Neural progenitor cell (in vitro differentiated cells): Measurements from ENCODE around the gene KLK1. TPM values are rescaled to one million over a fixed set of nuclear protein-coding genes. Genes with fewer than 3 reads are reported as not detected.

Experiments used
- DNase-seq: peaks from one replicate; pipeline ENCODE4 v3.0.0-alpha.2; 2016; ENCODE audit warnings: low spot score
- H2AFZ ChIP-seq: fragments of 200-600 bp; sonication (generic); replicated peaks from 2 replicates; pipeline ENCODE4 v1.6.1; 2016; ENCODE audit warnings: antibody characterized with exemption
- H3F3A ChIP-seq: fragments of 200-600 bp; sonication (generic); 2 replicates; pipeline ENCODE4 v1.6.1; 2016; ENCODE audit warnings: antibody characterized with exemption, low read depth
- H3K27ac ChIP-seq: fragments of 200-600 bp; sonication (generic); 2 replicates; pipeline ENCODE4 v1.5.1; 2016; ENCODE audit warnings: mild to moderate bottlenecking
- H3K27me3 ChIP-seq: fragments of 200-600 bp; sonication (generic); 2 replicates; pipeline ENCODE4 v1.6.1; 2016; ENCODE audit warnings: mild to moderate bottlenecking, moderate library complexity
- H3K36me3 ChIP-seq: fragments of 200-600 bp; sonication (generic); 2 replicates; pipeline ENCODE4 v1.5.1; 2016
- H3K4me1 ChIP-seq: fragments of 200-600 bp; sonication (generic); 2 replicates; pipeline ENCODE4 v1.6.1; 2016; ENCODE audit warnings: mixed run types
- H3K4me2 ChIP-seq: fragments of 200-600 bp; sonication (generic); 2 replicates; pipeline ENCODE4 v1.6.1; 2016
- H3K4me3 ChIP-seq: fragments of 200-600 bp; sonication (generic); 2 replicates; pipeline ENCODE4 v1.5.1; 2016
- H3K79me2 ChIP-seq: fragments of 200-600 bp; sonication (generic); 2 replicates; pipeline ENCODE4 v1.6.1; 2016; ENCODE audit warnings: low read depth
- H3K9ac ChIP-seq: fragments of 200-600 bp; sonication (generic); 2 replicates; pipeline ENCODE4 v1.6.1; 2016
- H3K9me3 ChIP-seq: fragments of 200-600 bp; sonication (generic); 2 replicates; pipeline ENCODE4 v1.5.1; 2016; ENCODE audit warnings: low read depth
- H4K20me1 ChIP-seq: fragments of 200-600 bp; sonication (generic); 2 replicates; pipeline ENCODE4 v1.6.1; 2016; ENCODE audit warnings: low read depth
- H3K27ac Mint-ChIP-seq: 3 replicates; pipeline ENCODE4 v1.8.0; 2021; ENCODE audit warnings: mixed read lengths
- H3K27me3 Mint-ChIP-seq: 2 replicates; pipeline ENCODE4 v1.8.0; 2022; ENCODE audit warnings: low read depth, mild to moderate bottlenecking, inconsistent platforms, moderate library complexity, mixed read lengths; ENCODE audit not compliant: insufficient read depth
- H3K36me3 Mint-ChIP-seq: 3 replicates; pipeline ENCODE4 v1.8.0; 2021; ENCODE audit warnings: mixed read lengths
- H3K4me1 Mint-ChIP-seq: 3 replicates; pipeline ENCODE4 v1.8.0; 2021; ENCODE audit warnings: mixed read lengths
- H3K4me3 Mint-ChIP-seq: 3 replicates; pipeline ENCODE4 v1.8.0; 2021; ENCODE audit warnings: mild to moderate bottlenecking, moderate library complexity, mixed read lengths
- H3K9me3 Mint-ChIP-seq: 3 replicates; pipeline ENCODE4 v1.8.0; 2020; ENCODE audit warnings: mixed read lengths
- EZH2 ChIP-seq: fragments of 200-600 bp; sonication (generic); IDR thresholded peaks from 2 replicates; pipeline ENCODE4 v1.6.1; 2017; ENCODE audit warnings: antibody characterized with exemption, mild to moderate bottlenecking, moderate library complexity
- EZH2phosphoT487 ChIP-seq: fragments of 200-600 bp; sonication (generic); IDR thresholded peaks from 2 replicates; pipeline ENCODE4 v1.6.1; 2017; ENCODE audit warnings: antibody characterized with exemption
- total RNA-seq: library from RNA; depleted of rRNA; stranded (reverse); fragments of >200 nt; gene quantifications from 2 replicates; pipeline ENCODE4 v1.2.3, GENCODE V29; 2015; ENCODE audit warnings: low replicate concordance
- TF ChIP-seq, protein P1 (sequence below): fragments of 200-600 bp; sonication (generic); IDR thresholded peaks from 2 replicates; pipeline ENCODE4 v1.5.1; 2017; ENCODE audit warnings: antibody characterized with exemption, mild to moderate bottlenecking

The KLK1 gene
- total RNA-seq, 1 donor from 2014 or later, result not detected

DNA sequence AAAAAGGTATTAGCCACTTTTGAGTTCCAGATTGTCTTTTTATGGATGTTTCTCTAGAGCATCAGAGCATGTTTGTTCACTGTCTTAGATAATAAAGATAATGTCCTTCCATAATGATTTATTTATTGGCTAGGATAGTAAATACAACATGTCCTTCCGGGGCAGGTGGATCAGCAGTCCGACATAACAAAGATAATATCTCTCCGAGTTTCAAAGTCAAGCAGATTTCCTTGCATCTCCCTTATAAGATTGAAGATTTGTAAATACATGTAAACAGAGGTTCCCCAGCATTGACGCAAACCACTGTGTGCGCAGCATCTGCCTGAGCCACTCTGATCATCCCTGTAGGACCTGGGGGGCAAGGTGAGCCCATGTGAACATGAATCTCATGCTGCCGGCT is 18.5 kb upstream of the KLK1 start:
- H3K36me3 Mint-ChIP-seq, result no peaks in the 10 kb centered on the region

DNA sequence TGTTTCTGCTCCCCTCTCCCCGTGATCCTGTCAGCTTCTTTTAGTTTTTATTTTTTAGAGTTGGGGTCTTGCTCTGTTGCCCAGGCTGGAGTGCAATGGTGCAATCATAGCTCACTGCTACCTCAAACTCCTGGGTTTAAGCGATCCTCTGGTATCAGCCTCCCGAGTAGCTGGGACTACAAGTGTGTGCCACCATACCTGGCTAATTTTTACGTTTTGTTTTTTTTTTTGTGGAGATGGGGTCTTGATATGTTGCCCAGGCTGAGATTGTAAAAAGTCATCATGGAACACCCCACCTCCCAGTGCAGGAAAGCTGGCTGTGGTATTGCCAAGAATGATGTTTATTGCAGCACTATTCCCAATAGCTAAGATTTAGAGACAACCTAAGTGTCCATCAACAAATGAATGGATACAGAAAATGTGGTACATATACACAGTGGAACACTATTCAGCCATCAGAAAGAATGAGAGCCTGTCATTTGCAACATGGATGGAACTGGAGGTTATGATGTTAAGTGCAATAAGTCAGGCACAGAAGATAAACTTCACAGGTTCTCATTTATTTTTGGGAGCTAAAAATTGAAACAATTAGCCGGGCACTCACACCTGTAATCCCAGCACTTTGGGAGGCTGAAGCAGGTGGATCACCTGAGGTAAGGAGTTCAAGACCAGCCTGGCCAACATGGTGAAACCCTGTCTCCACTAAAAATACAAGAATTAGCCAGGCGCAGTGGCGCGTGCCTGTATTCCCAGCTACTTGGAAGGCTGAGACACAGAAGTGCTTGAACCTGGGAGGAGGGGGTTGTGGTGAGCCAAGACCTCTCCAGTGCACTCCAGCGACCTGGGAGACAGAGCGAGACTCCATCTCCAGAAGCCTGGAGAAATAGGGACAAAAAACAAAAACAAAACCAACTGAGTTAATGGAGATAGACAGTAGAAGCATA is 16.4 kb upstream of the KLK1 start:
- peaks cover 93% of the 10 kb centered on the region for H3K27me3 ChIP-seq
- H3K4me2 ChIP-seq, result no peak overlapping the region
- H4K20me1 ChIP-seq, result no peaks in the 10 kb centered on the region
- no peaks in the 10 kb centered on the region for H3K79me2 ChIP-seq
- H3K4me1 ChIP-seq, result no peaks in the 10 kb centered on the region
- TF ChIP-seq EZH2, result no peak
- TF ChIP-seq, protein P1, sequence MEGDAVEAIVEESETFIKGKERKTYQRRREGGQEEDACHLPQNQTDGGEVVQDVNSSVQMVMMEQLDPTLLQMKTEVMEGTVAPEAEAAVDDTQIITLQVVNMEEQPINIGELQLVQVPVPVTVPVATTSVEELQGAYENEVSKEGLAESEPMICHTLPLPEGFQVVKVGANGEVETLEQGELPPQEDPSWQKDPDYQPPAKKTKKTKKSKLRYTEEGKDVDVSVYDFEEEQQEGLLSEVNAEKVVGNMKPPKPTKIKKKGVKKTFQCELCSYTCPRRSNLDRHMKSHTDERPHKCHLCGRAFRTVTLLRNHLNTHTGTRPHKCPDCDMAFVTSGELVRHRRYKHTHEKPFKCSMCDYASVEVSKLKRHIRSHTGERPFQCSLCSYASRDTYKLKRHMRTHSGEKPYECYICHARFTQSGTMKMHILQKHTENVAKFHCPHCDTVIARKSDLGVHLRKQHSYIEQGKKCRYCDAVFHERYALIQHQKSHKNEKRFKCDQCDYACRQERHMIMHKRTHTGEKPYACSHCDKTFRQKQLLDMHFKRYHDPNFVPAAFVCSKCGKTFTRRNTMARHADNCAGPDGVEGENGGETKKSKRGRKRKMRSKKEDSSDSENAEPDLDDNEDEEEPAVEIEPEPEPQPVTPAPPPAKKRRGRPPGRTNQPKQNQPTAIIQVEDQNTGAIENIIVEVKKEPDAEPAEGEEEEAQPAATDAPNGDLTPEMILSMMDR, result no peak
- TF ChIP-seq EZH2phosphoT487, result no peak
- no peak overlapping the region for H3K9ac ChIP-seq
- H3K27me3 Mint-ChIP-seq, result peaks cover 34% of the 10 kb centered on the region
- no peak overlapping the region for H3K27ac ChIP-seq
- no peaks in the 10 kb centered on the region for H3F3A ChIP-seq
- H3K4me3 ChIP-seq, result no peak overlapping the region
- no peaks in the 10 kb centered on the region for H3K9me3 ChIP-seq
- peak overlapping the region; percentile 64 for H3K4me3 Mint-ChIP-seq
- H3K36me3 Mint-ChIP-seq, result peaks cover 2% of the 10 kb centered on the region
- no peak for DNase-seq
- no peak overlapping the region for H2AFZ ChIP-seq
- H3K4me1 Mint-ChIP-seq, result peaks cover 10% of the 10 kb centered on the region
- H3K9me3 Mint-ChIP-seq, result peaks cover 10% of the 10 kb centered on the region
- H3K36me3 ChIP-seq, result no peaks in the 10 kb centered on the region
- H3K27ac Mint-ChIP-seq, result no peak overlapping the region

More for the DNA sequence above, 18.5 kb upstream of the KLK1 start:
- Mint-ChIP-seq H3K4me3 (no peak overlapping the region), H3K27me3 (peaks cover 18% of the 10 kb centered on the region), H3K9me3 (peaks cover 10% of the 10 kb centered on the region), H3K27ac (no peak overlapping the region), H3K4me1 (peaks cover 4% of the 10 kb centered on the region)
- H3K79me2 ChIP-seq, result no peaks in the 10 kb centered on the region
- no peaks in the 10 kb centered on the region for H3F3A ChIP-seq
- H4K20me1 ChIP-seq, result no peaks in the 10 kb centered on the region
- peaks cover 89% of the 10 kb centered on the region for H3K27me3 ChIP-seq
- TF ChIP-seq EZH2 (no peak), EZH2phosphoT487 (no peak)
- TF ChIP-seq, protein P1, result no peak
- H3K4me3 ChIP-seq, result no peak overlapping the region
- no peaks in the 10 kb centered on the region for H3K4me1 ChIP-seq
- H3K4me2 ChIP-seq, result no peak overlapping the region
- no peaks in the 10 kb centered on the region for H3K36me3 ChIP-seq
- H3K27ac ChIP-seq, result no peak overlapping the region
- DNase-seq, result no peak
- H3K9me3 ChIP-seq, result no peaks in the 10 kb centered on the region
- no peak overlapping the region for H3K9ac ChIP-seq
- no peak overlapping the region for H2AFZ ChIP-seq

DNA sequence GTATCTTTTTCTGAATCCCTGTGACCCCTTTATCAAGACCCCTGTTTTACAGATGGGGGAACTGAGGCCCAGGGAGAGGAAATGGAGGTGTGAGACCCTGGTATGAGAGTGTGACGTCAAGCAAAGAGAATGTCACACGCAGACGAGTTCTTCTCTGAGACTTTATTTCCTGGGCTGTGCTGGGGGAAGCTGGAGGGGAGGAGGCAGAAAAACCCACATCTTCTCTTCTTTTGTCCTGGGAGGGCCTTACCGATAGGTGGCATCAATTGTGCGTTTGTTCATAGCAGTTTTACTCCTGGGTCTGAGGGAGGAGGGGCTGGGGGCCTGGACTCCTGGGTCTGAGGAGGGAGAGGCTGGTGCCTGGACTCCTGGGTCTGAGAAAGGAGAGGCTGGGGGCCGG is 14.7 kb upstream of the KLK1 start:
- Histone ChIP-seq H3K36me3 (no peaks in the 10 kb centered on the region), H3K79me2 (no peaks in the 10 kb centered on the region), H3K9ac (no peak overlapping the region), H3K27me3 (peaks cover 92% of the 10 kb centered on the region), H3K4me2 (no peak overlapping the region), H3K4me1 (no peaks in the 10 kb centered on the region), H3K9me3 (no peaks in the 10 kb centered on the region), H4K20me1 (no peaks in the 10 kb centered on the region), H3K27ac (no peak overlapping the region), H3F3A (no peaks in the 10 kb centered on the region), H2AFZ (no peak overlapping the region), H3K4me3 (no peak overlapping the region)
- Mint-ChIP-seq H3K27ac (peak overlapping the region; percentile 76), H3K27me3 (peaks cover 35% of the 10 kb centered on the region), H3K36me3 (peaks cover 2% of the 10 kb centered on the region), H3K9me3 (peaks cover 9% of the 10 kb centered on the region), H3K4me1 (peaks cover 10% of the 10 kb centered on the region), H3K4me3 (no peak overlapping the region)
- DNase-seq, result peak; percentile 30
- TF ChIP-seq, protein P1, result peak; percentile 33
- no peak for TF ChIP-seq EZH2phosphoT487
